HG02642 (cell line): ENCODE results near the gene FUOM.
"Not testable (repeated sequence)": the region's sequence is repeated elsewhere in the genome, so short reads cannot be mapped to it uniquely, and the experiment has no call there.

Experiments used
- ATAC-seq: cut with Tn5 transposase; IDR thresholded peaks from one replicate; pipeline ENCODE4 v1.9.1; 2021; ENCODE audit warnings: mild to moderate bottlenecking; ENCODE audit not compliant: unreplicated experiment, poor library complexity

The FUOM gene

DNA sequence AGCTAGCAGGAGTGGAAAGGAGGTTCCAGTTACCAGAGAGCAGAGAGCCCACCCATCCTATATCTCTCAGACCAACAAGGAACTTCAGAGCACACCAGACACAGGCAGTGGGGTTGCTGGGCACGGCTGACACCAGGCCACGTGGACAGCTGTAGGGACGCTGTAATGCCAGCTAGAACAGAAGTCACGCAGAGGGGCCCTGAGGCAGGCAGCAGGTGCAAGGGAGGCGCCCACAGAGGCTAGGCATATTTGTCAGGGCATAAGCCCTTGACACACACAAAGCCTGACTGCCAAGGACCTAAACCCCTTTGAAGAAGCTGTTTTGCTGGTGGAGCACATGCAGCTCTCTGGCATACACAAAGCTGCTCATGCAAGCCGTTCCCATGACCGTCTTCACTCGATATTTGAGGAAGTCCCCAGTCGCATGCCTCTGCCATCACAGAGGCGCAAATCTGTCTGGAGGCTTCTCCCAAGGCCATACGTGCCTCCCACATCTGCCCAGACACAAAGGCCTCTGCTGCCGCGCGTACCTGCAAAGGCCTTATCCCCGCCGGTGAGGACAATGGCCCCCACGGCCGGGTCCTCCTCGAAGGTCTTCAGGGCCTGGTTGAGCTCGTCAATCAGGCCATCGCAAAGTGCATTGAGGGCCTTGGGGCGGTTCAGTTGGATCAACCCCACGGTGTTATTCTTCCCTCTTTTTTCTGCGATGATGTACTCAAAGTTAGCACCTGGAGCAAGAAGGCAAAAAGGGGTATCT is 12.4 kb upstream of the FUOM start:
- no peak for ATAC-seq

DNA sequence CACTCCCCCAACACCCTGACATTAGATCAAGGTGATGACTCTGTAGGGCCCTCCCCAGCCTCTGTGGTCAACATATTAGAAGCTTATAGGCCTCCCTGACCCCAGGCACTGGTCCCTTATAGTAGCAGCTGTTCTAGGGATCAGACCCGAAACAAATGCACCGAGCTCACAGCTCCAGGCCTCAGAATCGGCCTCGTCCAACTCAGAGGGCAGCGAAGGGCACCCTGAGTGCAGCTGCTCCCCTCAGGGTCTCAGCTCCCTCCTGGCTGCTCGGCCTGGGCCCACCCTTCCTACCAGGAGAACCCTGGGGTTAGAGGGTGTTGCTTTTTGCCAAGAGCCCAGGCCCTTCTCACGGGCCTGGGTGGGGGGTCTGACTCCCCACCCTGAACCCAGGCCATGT is 10.3 kb upstream of the FUOM start:
- ATAC-seq: no peak

DNA sequence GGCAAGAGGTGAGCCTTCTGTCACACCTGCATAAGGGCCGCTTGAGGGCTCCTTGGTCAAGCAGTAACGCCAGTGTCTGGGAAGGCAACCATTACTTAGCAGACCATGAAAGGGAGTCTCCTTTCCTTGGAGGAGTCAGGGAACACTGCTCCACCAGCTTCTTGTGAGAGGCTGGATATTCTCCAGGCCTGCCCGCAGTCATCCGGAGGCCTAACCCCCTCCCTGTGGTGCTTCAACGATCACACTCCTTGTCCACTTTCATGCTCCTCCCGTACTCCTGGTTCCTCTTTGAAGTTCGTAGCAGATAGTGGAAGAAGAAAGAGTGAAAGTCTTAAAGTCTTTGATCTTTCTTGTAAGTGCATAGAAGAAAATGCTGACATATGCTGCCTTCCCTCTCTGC is 9.6 kb upstream of the FUOM start:
- not testable (repeated sequence) for ATAC-seq

DNA sequence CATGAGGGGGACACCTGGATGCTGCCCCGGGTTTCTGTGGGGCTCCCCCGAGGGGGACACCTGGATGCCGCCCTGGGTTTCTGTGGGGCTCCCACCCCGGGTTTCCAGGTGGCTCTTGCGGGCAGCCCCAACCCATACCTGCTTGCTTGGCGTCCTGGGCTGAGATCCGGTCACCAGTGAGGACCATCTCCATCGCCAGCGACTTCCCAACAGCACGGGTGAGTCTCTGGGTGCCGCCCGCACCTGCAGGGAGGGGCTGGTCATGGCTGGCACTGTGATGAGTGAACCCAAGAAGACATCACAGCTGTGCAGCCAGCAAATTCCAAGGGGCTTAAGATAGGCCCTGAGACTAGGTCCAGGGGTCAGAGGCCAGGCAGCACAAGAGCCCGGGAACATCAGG is 8.9 kb upstream of the FUOM start:
- ATAC-seq: no peak

DNA sequence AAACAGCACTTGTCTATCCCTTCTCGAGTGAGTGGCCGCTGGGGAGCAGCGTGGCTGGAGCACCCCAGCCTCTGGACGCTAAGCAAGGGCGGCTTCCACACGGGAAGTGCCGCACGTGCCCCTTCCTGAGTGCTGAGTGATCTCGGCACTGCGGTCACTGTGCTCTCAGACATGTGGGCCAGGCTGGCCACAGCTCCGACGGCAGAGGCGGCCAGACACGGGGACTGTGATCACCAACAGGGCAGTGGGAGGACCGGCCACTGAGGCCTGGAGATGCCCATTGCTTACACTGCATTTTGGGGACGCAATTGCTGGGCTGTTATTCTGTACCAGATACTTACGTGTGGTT is 8.3 kb upstream of the FUOM start:
- no peak for ATAC-seq

DNA sequence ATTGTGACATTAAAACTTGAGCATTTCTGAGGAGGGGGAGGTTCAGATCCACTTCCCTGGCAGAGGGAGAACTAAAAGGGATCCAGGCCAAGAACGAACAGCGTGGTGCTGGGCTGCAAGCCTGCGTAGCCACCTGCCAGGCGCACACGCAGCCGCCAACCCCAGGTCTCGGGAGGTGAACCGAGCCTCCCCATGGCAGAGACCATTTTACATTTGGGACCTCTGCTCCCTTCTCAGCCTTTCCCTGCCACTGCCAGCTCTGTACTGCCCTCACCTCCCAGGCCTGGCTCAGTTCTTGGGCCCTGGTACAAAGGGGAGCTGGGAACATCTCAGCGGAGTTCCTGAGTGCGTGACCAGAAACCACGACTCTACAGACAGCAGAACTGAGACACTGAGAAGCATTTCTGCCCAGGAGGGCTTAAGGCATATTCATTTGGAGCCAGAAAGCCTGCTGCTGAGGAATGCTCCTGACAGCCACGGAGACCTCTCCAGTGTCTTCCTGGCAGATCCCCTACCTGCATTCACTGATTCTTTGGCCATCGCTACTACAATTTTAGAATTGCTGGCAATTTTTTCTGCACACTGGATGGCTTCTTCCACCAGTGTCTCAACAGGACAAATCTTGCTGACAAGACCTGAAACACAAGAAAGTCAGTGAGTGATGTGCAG is 7.8 kb upstream of the FUOM start:
- no peak for ATAC-seq

DNA sequence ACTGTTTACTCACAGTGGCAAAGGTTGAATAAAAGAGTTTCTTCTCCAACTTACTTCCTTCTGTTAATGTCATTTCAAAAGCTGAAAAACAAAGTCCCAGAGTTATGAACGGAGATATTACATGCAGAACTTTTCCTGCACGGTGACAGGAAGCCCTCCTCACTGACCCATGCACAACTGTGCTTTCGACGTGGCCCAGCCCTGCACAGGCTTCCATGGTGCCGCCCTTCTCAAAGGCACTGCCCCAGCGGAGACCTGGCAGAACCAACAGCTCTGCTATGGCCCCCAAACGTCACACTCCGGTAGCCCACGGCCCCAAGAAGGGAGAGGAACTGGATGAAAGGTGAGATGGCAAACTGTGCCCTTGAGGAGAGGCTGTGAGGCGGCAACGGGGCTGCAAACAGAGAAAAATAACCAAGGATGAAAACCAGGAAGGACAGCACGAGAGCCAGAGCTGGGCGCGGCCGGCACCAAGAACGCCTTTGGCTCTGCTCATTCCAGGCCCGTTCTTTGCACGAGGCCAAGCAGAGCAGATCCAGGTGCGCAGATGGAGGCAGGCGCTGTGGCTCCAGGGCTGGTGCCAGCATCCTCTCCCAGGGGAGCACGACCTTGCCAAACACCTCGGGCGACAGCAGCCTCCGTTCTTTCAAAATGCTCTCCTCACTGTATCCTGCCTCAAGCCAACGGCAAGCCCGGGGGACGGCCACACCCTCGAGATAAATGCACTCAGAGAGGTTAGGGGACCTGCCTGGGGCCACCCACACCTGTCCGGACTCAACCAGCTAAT is 7.0 kb upstream of the FUOM start:
- no peak for ATAC-seq

DNA sequence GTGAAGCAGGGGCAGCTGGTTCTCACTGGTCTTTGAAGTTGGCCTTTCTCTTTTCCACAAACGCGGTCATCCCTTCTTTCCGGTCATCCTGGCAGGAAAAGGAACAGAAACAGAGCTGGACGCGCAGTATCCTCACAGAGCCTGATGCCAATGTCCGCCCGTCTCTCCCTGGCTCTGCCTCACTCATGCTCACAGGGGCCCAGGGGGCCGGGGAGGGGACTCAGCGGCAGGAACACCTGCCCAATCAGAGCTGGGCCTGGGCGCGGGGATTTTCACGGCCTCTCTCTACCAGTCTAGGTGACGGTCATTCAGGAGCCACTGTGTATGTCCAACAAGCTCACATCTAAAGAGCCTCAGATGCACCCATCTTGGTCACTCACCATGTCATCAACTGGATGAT is 5.0 kb upstream of the FUOM start:
- ATAC-seq: no peak

DNA sequence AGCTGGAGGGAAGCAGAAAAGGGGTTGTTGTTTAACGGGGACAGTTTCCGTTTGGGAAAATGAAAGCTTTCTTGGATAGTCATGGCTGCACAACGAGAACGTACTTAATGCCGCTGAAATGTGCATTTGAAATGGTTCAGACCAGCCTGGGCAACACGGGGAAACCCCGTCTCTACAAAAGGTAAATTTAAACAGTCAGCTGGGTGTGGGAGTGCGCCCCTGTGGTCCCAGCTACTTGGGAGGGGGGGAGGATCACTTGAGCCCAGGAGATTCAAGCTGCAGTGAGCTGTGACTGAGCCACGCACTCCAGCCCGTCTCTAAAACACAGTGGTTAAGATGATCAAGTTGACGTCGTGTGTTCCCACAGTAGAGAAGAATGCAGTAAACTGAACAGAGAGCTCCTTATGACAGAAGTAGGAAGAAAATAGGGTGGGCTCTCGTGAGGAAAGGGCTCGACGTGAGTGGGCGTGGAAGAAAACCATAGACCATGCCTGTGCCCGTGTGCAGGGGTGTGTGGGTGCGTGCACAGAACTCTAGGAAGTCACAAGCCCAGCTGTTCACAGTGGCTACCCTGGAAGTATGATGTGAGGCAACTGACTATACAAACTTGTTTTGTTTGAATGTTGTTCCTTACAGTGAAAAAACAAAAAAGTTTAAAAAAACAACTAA is 4.1 kb upstream of the FUOM start:
- no peak for ATAC-seq

DNA sequence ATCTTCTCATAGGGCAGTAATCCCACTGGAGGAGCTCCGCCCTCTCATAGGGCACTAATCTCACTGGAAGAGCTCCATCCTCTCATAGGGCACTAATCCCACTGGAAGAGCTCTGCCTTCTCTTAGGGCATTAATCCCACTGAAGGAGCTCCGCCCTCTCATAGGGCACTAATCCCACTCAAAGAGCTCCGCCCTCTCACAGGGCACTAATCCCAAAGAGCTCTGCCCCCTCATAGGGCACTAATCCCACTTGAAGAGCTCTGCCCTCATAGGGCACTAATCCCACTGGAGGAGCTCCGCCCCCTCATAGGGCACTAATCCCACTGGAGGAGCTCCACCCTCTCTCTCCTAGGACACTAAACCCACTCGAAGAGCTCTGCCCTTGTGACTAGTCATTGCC is 3.4 kb upstream of the FUOM start:
- no peak for ATAC-seq

DNA sequence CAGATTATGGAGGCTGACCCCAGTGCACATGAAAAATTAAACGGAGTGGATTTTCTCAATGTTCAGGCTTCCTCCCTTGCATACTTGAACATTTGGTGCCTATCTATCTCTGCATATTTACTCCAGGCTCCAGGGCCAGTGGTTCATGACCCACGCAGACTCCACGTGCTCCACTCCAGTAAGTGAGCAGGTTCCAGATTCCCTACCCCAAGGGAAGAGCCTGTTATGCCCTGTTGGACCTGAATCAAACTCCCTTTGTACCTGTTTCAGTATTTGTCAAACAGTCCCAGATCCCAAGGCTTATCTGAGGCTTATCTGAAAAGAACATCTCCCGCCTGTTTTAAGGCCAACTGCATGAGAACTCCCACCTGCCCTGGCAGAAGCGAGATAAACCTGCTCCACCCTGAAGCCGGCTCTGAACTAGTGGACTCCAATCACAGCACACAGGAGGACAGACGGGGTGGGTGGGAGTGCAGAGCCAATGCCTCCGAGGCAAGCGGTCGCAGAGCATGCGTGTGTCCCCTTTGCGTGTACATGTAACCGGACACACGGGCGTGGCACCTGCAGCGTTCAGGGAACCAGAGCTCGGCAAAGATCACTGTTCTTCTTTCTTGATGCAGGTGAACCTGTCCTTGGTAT is 2.3 kb upstream of the FUOM start:
- no peak for ATAC-seq

DNA sequence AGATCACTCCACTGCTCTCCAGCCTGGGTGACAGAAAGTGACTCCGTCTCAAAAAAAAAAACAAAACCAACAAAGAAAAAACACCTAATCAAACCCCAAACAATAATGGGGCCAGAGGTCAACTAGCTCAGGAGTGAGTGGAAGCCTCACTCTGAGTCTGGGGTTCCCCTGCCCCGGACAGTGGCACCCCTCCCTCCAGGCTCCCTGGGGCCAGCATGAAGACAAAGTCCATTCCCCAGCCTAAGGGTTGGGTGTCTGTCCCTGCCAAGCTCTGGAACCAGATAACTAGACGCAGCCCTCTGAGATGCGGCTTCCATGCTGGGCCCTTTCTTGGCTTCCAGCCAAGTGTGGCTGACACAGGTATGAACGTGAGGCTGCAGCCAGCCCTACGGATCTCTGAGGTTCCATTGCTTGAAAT is 1.7 kb upstream of the FUOM start:
- ATAC-seq: no peak

DNA sequence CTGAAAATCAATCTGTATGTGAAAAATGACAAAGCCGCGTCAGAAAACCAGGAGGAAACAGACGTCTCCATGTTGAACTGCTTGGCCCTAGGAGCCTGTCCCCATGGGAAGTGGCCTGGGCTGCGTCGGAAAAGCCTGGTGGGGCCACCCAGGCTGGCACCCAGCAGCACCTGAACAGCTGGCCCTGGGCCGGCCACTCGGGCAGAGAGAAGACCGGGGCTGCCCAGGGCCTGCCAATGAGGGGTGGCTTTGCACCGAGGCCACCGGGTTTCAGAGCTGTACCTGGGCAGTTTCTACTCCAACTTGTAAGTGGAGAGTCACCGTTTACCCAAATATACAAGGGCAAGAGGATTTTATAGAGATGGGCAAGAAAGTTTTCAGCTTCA is 1.1 kb upstream of the FUOM start:
- ATAC-seq: no peak

DNA sequence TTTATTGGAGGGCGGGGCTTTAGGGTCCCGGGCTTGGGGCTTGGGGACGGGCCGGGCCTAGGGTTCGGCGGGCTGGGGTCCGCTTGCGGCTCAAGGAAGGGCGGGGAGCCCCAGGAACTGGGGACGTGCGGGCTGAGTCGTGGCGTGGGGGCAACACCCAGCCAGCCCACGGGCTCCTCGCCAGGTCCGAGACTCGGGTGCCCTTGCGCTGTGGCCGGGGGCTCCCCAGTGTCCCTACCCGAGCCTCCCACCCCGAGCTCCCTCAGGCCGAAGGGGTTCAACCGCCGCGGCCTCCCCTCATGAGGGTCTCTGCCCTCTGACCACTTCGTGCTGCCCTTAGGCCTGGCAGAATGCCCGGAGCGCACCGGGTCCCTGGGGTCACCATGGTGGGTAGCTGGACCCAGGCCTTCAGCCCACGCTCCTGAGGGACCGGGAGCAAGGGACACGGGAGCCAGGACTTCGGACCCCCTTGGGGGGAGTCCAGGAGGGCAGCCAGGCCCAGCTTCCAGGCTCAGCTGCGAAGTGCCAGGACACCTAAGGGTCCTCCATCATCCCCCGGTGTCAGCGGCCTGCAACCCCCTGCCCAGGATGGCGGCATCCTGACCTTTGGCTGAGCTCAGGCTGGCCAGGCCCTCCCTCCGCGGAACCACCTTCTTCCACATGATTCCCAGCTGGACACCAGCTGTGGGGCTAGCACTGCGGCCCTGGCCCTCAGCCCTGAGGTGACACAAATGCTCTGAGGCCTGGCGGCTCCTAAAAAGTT is 524 bp upstream of the FUOM start:
- ATAC-seq: no peak

DNA sequence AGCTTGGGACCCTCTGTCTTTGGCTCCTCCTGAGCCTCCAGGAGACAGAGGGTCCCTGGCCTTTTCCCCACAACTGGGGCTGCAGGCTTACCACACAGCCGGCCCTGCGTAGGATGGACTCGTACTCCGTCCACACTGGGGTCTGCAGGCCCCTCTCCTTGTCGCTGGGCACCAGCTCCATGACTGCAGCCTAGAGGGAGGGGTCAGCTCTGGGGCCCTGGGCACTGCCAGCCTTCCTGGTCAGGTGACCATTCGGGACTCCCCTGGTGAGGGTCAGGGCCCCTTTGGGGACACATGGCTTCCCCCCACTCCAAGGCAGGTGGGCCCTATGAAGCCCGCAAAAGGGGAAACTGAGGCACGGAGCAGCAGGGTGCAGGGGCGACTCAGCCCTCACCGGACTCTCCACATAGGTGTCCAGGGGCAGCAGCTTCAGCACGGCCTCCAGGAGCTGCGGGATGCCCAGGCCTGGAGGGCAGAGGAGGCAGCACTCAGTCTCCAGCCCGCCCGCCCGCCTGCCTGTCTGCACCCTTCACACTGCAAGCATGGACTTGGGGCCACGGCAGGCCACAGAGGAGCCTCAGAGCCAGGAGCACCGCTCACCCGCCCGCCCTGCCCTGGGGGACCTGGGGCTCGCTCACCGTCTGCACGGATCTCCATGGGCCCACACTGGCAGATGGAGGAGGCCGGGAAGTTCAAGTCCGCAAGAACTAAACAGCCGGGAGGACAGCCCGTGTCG is 1.1 kb downstream of the FUOM start:
- no peak for ATAC-seq

DNA sequence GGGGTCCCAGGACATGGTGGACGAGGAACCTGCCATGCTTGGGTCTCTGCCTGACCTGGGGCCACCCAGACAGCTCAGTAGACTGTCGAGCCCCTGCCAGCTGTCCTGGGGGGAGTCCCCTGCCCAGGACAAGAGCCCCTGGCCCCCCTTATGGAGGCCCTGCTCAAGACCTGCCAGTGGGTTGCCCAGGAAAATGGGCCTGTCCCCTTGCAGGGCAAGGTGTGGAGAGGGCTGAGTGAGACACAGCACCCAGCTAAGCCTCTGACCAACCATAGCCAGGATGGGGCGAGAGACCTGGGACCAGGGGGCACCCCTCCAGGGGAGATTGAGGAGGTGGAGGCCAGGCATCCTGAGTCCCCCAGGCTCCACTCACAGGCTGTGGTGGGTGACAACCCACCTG is 1.8 kb downstream of the FUOM start:
- no peak for ATAC-seq

DNA sequence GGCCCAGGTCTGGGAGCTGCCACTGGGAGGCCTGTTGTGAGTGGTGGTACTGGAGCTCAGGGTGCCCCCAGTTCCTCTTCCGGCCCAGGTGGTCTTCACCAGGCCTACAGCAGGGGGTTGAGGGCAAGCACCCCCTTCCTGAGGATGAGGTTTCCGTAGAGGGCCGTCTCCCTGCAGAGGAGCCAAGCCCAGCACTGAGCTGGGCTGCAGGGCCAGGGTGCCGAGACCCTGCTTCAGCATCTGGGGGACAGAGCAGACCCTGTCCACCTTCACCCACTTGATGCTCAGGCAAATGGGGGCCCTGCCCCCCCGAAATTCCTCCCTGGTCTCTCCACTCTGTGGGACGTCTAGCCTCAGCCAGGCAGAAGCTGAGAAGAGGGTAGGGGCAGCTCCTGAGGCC is 2.6 kb downstream of the FUOM start:
- ATAC-seq: no peak

DNA sequence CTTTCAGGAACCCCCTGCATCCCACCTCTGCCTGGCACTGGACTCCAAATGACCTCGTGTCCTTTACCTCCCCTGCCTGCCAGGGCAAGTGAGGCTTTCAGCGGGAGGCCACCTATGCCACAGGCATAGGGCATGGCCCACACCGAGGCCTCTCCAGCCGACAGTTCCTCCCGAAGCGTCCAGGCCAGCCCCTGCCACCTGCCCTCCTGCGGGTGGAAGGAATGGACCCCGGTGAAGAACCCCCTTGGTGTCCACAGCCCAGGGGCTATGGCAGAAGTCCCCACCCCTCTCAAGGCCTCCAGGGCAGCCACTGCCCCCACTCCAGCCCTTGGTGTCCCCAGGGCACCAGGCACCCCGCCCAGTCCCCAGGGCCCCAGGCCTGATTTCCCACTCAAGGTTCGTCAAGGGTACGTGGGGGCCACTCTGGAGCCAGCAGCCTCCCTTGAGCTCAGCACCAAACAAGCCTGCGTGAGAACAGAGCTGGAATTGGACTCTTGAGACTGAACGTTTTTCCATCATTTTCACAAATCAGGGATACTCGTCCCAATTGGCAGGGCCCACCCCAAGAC is 3.1 kb downstream of the FUOM start:
- ATAC-seq: no peak
